MM.1S (cell line): ENCODE data around the gene DCLK1.

Source experiments
- DNase-seq: peaks from one replicate; pipeline ENCODE4 v3.0.0-alpha.2; 2015
- H2AFZ ChIP-seq: fragments of 300-600 bp; sonication (generic); 2 replicates; pipeline ENCODE4 v1.6.0; 2016; ENCODE audit warnings: antibody characterized with exemption, low read length
- H3F3A ChIP-seq: fragments of 300-600 bp; sonication (generic); 2 replicates; pipeline ENCODE4 v1.6.1; 2016; ENCODE audit warnings: mild to moderate bottlenecking, antibody characterized with exemption, low read length, moderate library complexity, mixed read lengths; ENCODE audit not compliant: insufficient read depth
- H3K27ac ChIP-seq: fragments of 300-600 bp; sonication (generic); 2 replicates; pipeline ENCODE4 v1.5.1; 2016; ENCODE audit warnings: mild to moderate bottlenecking, low read length
- H3K27me3 ChIP-seq: fragments of 300-600 bp; sonication (generic); replicated peaks from 2 replicates; pipeline ENCODE4 v1.6.0; 2016; ENCODE audit warnings: low read length; ENCODE audit not compliant: insufficient read depth
- H3K36me3 ChIP-seq: fragments of 300-600 bp; sonication (generic); replicated peaks from 2 replicates; pipeline ENCODE4 v1.6.1; 2016; ENCODE audit warnings: mild to moderate bottlenecking, low read length, mixed read lengths; ENCODE audit not compliant: insufficient read depth
- H3K4me1 ChIP-seq: fragments of 300-600 bp; sonication (generic); 2 replicates; pipeline ENCODE4 v1.6.1; 2016; ENCODE audit warnings: low read length, mixed read lengths
- H3K4me2 ChIP-seq: fragments of 300-600 bp; sonication (generic); 2 replicates; pipeline ENCODE4 v1.6.0; 2016; ENCODE audit warnings: low read depth, low read length
- H3K4me3 ChIP-seq: fragments of 300-600 bp; sonication (generic); 2 replicates; pipeline ENCODE4 v1.5.1; 2016; ENCODE audit warnings: low read length, mixed read lengths
- H3K79me2 ChIP-seq: fragments of 300-600 bp; sonication (generic); 2 replicates; pipeline ENCODE4 v1.6.1; 2016; ENCODE audit warnings: mixed run types, low read length, mixed read lengths
- H3K9ac ChIP-seq: fragments of 300-600 bp; sonication (generic); 2 replicates; pipeline ENCODE4 v1.6.1; 2016; ENCODE audit warnings: low read length, mixed read lengths
- H3K9me2 ChIP-seq: fragments of 300-600 bp; sonication (generic); replicated peaks from 2 replicates; pipeline ENCODE4 v1.6.1; 2016; ENCODE audit warnings: mild to moderate bottlenecking, low read length, mixed read lengths; ENCODE audit not compliant: insufficient read depth
- H3K9me3 ChIP-seq: fragments of 300-600 bp; sonication (generic); replicated peaks from 2 replicates; pipeline ENCODE4 v1.6.1; 2016; ENCODE audit warnings: mild to moderate bottlenecking, low read length, mixed read lengths; ENCODE audit not compliant: insufficient read depth
- H4K20me1 ChIP-seq: fragments of 300-600 bp; sonication (generic); 2 replicates; pipeline ENCODE4 v1.6.1; 2016; ENCODE audit warnings: mild to moderate bottlenecking, low read length, moderate library complexity, mixed read lengths; ENCODE audit not compliant: insufficient read depth
- EZH2 ChIP-seq: fragments of 300-600 bp; sonication (generic); optimal IDR thresholded peaks from 2 replicates; pipeline ENCODE3; 2017; ENCODE audit warnings: low read depth, mild to moderate bottlenecking, antibody characterized with exemption, low read length, mixed read lengths
- EZH2phosphoT487 ChIP-seq: fragments of 300-600 bp; sonication (generic); IDR thresholded peaks from 2 replicates; pipeline ENCODE4 v1.6.1; 2018; ENCODE audit warnings: antibody characterized with exemption, low read length
- TF ChIP-seq, protein P1 (sequence below): fragments of 300-600 bp; sonication (generic); IDR thresholded peaks from 2 replicates; pipeline ENCODE4 v1.5.1; 2016; ENCODE audit warnings: antibody characterized with exemption, low read length, mixed read lengths

DCLK1 gene

GRCh38 chr13:35848336-35849255, 282.6 kb downstream of the DCLK1 start:
- no peaks in the 10 kb centered on the region for H4K20me1 ChIP-seq
- no peaks in the 10 kb centered on the region for H3K36me3 ChIP-seq
- no peaks in the 10 kb centered on the region for H3K4me1 ChIP-seq
- no peak overlapping the region for H2AFZ ChIP-seq
- TF ChIP-seq EZH2 = no peak
- TF ChIP-seq EZH2phosphoT487 = no peak
- TF ChIP-seq, protein P1, sequence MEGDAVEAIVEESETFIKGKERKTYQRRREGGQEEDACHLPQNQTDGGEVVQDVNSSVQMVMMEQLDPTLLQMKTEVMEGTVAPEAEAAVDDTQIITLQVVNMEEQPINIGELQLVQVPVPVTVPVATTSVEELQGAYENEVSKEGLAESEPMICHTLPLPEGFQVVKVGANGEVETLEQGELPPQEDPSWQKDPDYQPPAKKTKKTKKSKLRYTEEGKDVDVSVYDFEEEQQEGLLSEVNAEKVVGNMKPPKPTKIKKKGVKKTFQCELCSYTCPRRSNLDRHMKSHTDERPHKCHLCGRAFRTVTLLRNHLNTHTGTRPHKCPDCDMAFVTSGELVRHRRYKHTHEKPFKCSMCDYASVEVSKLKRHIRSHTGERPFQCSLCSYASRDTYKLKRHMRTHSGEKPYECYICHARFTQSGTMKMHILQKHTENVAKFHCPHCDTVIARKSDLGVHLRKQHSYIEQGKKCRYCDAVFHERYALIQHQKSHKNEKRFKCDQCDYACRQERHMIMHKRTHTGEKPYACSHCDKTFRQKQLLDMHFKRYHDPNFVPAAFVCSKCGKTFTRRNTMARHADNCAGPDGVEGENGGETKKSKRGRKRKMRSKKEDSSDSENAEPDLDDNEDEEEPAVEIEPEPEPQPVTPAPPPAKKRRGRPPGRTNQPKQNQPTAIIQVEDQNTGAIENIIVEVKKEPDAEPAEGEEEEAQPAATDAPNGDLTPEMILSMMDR = no peak
- no peaks in the 10 kb centered on the region for H3K9me3 ChIP-seq
- H3F3A ChIP-seq = no peaks in the 10 kb centered on the region
- H3K4me3 ChIP-seq = no peak overlapping the region
- no peak overlapping the region for H3K27ac ChIP-seq
- no peaks in the 10 kb centered on the region for H3K9me2 ChIP-seq
- no peaks in the 10 kb centered on the region for H3K79me2 ChIP-seq
- no peak for DNase-seq
- no peaks in the 10 kb centered on the region for H3K27me3 ChIP-seq
- H3K9ac ChIP-seq = no peak overlapping the region
- H3K4me2 ChIP-seq = no peak overlapping the region

- no peak for DNase-seq
- Histone ChIP-seq H2AFZ (no peak overlapping the region), H3K79me2 (no peaks in the 10 kb centered on the region), H3K4me2 (no peak overlapping the region), H3K27ac (no peak overlapping the region), H3K36me3 (no peaks in the 10 kb centered on the region), H3K9me2 (no peaks in the 10 kb centered on the region), H3K9ac (no peak overlapping the region), H3K9me3 (no peaks in the 10 kb centered on the region), H3K4me3 (no peak overlapping the region), H3K4me1 (no peaks in the 10 kb centered on the region), H4K20me1 (no peaks in the 10 kb centered on the region), H3F3A (no peaks in the 10 kb centered on the region), H3K27me3 (no peaks in the 10 kb centered on the region)
- no peak for TF ChIP-seq EZH2phosphoT487
- TF ChIP-seq, protein P1 = no peak
- TF ChIP-seq EZH2 = no peak
These were observed 287.9 kb downstream of the DCLK1 start for GRCh38 chr13:35843272-35843671.

GRCh38 chr13:35841060-35841521, 290.1 kb downstream of the DCLK1 start:
- H3K9me3 ChIP-seq = no peaks in the 10 kb centered on the region
- DNase-seq = no peak
- no peak overlapping the region for H3K4me2 ChIP-seq

More at GRCh38 chr13:35841060-35841521, 290.1 kb downstream of the DCLK1 start:
- TF ChIP-seq, protein P1 = no peak
- TF ChIP-seq EZH2 (no peak), EZH2phosphoT487 (no peak)
- H3K36me3 ChIP-seq = no peaks in the 10 kb centered on the region
- no peak overlapping the region for H3K9ac ChIP-seq
- no peaks in the 10 kb centered on the region for H4K20me1 ChIP-seq
- H3K4me3 ChIP-seq = no peak overlapping the region
- H3K79me2 ChIP-seq = no peaks in the 10 kb centered on the region
- H3K27ac ChIP-seq = no peak overlapping the region
- H3K4me1 ChIP-seq = no peaks in the 10 kb centered on the region
- no peaks in the 10 kb centered on the region for H3K9me2 ChIP-seq
- H3K27me3 ChIP-seq = no peaks in the 10 kb centered on the region
- H3F3A ChIP-seq = no peaks in the 10 kb centered on the region
- no peak overlapping the region for H2AFZ ChIP-seq
